AG09319 (cell line): ENCODE results near the gene PRKG1.
A peak's percentile ranks its signal among the peaks of the same experiment; 100 is the strongest.

Experiments used
- DNase-seq: peaks from one replicate; pipeline ENCODE4 v3.0.0-alpha.2; 2010; ENCODE audit warnings: low read depth; ENCODE audit errors: extremely low read depth
- TF ChIP-seq, protein P1 (sequence below): IDR thresholded peaks from 2 replicates; pipeline ENCODE4 v1.5.1; 2011; ENCODE audit warnings: low read depth, mild to moderate bottlenecking, inconsistent platforms, low read length, moderate library complexity

Gene PRKG1

DNA sequence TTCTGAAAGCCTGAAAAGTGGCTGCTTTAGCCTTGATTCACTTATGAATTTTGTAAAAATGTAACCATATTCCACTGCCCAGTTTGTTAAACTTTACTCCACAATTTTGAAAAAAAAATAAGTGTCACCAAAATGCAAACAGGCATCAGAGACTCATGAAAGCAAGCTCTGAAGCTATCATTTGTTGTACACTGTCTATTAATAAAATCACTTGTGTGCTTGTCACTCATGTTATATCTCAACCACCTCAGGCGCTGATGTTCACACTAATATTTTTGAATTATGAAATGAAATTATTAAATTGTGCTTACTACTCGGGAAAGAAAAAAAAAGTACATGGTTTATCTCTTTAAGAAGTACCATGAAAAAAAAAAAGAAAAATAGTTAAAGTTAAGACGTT lies 1205.3 kb downstream of the PRKG1 start:
- TF ChIP-seq, protein P1, sequence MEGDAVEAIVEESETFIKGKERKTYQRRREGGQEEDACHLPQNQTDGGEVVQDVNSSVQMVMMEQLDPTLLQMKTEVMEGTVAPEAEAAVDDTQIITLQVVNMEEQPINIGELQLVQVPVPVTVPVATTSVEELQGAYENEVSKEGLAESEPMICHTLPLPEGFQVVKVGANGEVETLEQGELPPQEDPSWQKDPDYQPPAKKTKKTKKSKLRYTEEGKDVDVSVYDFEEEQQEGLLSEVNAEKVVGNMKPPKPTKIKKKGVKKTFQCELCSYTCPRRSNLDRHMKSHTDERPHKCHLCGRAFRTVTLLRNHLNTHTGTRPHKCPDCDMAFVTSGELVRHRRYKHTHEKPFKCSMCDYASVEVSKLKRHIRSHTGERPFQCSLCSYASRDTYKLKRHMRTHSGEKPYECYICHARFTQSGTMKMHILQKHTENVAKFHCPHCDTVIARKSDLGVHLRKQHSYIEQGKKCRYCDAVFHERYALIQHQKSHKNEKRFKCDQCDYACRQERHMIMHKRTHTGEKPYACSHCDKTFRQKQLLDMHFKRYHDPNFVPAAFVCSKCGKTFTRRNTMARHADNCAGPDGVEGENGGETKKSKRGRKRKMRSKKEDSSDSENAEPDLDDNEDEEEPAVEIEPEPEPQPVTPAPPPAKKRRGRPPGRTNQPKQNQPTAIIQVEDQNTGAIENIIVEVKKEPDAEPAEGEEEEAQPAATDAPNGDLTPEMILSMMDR: no peak
- no peak for DNase-seq

DNA sequence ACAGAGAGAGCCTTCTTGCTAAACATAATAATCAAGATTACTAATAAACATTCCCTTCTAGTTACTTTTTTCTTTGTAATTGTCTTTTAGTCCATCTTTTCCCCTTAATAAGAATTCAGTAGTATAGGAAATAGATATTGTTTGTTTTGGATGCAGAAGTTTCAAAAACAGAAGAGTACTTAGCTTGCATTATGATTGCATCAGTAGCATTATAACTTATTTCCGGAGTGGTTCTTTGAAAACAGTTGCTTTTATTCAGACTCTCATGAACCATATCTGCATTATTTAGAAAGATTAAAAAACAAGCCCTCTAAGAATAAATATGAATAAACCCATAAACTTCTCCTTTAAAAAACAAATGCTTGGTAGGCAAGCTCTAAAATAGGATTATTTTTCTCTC lies 1205.8 kb downstream of the PRKG1 start:
- peak; percentile 8 for DNase-seq
- TF ChIP-seq, protein P1: no peak

DNA sequence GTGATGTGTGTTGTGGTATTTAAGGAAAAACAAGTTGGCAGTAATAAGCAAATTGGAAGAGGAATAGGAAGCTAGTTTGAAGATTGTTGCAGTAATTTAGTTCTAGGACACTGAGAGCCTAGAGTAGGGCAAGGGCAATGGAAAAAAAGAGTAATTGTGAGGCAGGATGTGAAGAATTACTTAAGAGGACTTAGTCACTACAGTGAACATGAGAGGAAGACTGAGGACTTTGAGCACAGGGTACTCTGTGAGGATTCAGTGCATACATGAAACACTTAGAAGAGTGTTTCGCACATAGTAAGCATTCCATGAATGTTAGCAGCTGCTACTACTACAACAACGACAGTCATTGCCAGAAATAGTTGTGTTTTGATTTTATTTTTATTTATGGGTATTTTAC lies 1208.9 kb downstream of the PRKG1 start:
- TF ChIP-seq, protein P1: no peak

DNA sequence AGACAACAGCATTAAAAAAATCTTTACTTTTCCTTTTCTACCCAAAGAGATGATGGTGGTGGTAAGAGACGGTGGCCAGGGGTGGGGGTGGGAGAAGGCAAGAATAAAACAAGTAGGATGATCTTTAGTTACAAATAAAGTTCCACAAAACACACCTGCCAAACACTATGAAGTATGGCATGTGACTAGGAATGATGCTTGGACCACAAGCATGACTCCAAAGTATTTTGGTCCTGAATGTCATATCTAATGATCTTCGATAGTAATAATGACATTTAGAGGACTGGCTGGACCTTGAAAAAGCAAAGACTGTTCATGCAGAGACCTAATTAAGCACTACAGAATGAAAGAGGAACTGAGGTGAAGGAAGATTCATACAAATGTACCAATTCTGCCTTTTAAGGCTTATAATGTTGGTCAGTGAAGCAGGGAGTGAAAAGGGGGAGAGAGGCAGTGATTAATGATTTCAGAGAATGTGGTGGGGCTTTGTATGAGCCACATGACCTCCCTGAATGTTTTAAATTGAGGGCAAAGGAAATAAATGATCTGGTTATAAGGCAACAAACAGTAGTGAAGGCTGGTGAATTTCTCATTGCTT lies 1210.2 kb downstream of the PRKG1 start:
- TF ChIP-seq, protein P1: no peak
- DNase-seq: no peak

More for the DNA sequence above, 1208.9 kb downstream of the PRKG1 start:
- no peak for DNase-seq

DNA sequence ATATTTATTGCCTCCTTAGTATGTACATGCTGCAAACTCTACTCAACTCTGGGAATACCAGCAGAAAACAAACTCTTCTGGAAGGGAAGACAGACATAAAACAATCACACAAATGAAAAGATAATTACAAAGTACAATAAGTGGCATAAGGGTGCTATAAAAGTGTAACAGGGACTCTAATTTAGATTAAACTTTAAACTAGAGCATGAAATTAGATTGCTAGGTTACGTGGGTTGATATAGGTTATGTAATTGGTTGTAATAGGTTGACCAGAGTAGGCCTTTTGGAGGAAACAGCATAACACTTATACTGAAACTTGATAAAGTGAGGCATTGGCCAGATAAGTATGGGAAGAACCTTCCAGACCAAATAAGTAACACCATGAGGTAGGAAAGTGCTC lies 1213.6 kb downstream of the PRKG1 start:
- no peak for DNase-seq
- TF ChIP-seq, protein P1: no peak

DNA sequence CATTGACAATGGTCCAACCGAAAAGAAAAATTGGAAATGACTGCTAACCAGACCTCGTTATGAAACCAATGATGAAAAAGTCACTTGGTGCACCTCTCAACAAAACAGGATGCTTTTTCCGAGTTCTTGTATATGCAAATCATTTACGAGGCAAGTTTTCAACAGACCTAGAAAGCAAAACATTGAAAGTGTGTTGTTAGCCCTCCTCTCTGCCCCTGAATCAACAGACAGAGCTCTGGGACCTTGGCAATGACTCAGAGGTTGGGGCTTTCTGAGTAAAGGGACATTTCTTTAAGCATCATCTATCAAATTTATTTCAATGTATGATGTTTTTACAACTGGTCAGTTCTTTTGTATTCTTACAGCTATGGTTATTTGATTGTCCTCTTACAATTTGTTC lies 1223.5 kb downstream of the PRKG1 start:
- no peak for DNase-seq
- TF ChIP-seq, protein P1: no peak

DNA sequence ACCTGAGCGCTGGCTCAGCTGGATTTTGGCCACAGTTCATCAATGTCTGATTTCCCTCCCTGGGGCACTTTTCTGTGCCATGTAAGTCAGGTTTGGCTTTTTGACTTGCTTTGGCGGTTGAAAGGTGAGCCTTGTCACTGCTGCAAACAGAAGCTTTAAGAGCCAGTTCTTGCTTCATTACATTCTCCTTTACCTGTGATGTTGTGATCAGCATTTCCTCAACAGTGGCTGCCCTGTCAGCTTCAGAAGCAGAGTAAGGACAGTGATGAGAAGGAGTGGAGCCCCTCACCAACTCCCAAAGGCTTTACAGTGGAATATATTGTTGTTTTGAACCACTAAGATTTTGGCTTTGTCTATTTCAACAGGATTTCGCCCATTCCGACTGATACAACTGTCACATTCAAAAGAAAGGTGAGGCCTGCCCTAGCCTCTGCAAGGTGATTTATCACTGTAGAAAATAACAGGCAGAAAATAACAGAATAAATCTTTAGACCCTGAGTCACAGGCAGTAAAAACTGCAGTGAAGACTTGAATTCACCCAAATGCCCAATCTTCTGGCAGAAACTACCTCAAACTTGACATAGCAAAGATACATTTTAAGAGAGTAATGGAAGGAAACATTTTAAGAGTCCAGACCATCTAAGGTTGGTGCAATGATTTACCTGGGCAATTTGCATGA lies 1226.5 kb downstream of the PRKG1 start:
- TF ChIP-seq, protein P1: no peak
- DNase-seq: no peak
